ENCODE results near the gene ZNF451.

The ZNF451 gene

GRCh38 chr6:57193177-57193576 lies 103.2 kb downstream of the ZNF451 start:
- H3K27ac ChIP-seq, result no peak overlapping the region
- TF ChIP-seq ZFX (IDR thresholded peaks at IDR 0.05), result no peak

GRCh38 chr6:57195457-57195856 lies 105.5 kb downstream of the ZNF451 start:
- H3K27ac ChIP-seq, result no peak overlapping the region
- TF ChIP-seq CTCF (conservative IDR thresholded peaks at IDR 0.05) (no peak), ZFX (IDR thresholded peaks at IDR 0.05) (no peak)

GRCh38 chr6:57198926-57199636 lies 109.1 kb downstream of the ZNF451 start:
- TF ChIP-seq ZFX (IDR thresholded peaks at IDR 0.05), result no peak
- peak; percentile 6; the same call in 1 of the 2 replicates for TF ChIP-seq CTCF (conservative IDR thresholded peaks at IDR 0.05)

GRCh38 chr6:57201718-57202117 lies 111.7 kb downstream of the ZNF451 start:
- H3K27ac ChIP-seq, result no peak overlapping the region
- TF ChIP-seq ZFX (IDR thresholded peaks at IDR 0.05), result no peak
- no peak for TF ChIP-seq CTCF (conservative IDR thresholded peaks at IDR 0.05)

More at GRCh38 chr6:57198926-57199636, 109.1 kb downstream of the ZNF451 start:
- H3K27ac ChIP-seq, result peak overlapping the region; percentile 70

- H3K27ac ChIP-seq, result no peak overlapping the region
- TF ChIP-seq ZFX (IDR thresholded peaks at IDR 0.05) (no peak), CTCF (conservative IDR thresholded peaks at IDR 0.05) (no peak)
Observed at GRCh38 chr6:57205550-57206328, 115.8 kb downstream of the ZNF451 start.

- H3K27ac ChIP-seq, result no peak overlapping the region
- no peak for TF ChIP-seq ZFX (IDR thresholded peaks at IDR 0.05)
- TF ChIP-seq CTCF (conservative IDR thresholded peaks at IDR 0.05), result no peak
Observed at GRCh38 chr6:57207141-57207540, 117.2 kb downstream of the ZNF451 start.

GRCh38 chr6:57207872-57208271 lies 117.9 kb downstream of the ZNF451 start:
- no peak overlapping the region for H3K27ac ChIP-seq
- no peak for TF ChIP-seq ZFX (IDR thresholded peaks at IDR 0.05)
- no peak for TF ChIP-seq CTCF (conservative IDR thresholded peaks at IDR 0.05)
